Activated CD4-positive, alpha-beta T cell treated with anti-CD3 and anti-CD28 coated beads, Interleukin-2, Interleukin-6, amounts not matched to agents 100 ng/mL and 50 ng/mL, durations not matched to agents 16 hours and 8 hours (primary cell): ENCODE measurements around the gene TOP2B.

Source experiments
- DNase-seq: peaks from one replicate; pipeline ENCODE4 v3.0.0-alpha.2; 2020

TOP2B gene

GRCh38 chr3:25664812-25665314 is at the start of gene TOP2B:
TOP2B (minus strand) TSS chr3:25664907; CDS start chr3:25664297, 610 bp downstream.
- peak; percentile 98 for DNase-seq

- no peak for DNase-seq
Measured at GRCh38 chr3:25713341-25713985, 48.8 kb upstream of the TOP2B start.

GRCh38 chr3:25711090-25711489 is 46.4 kb upstream of the TOP2B start:
- DNase-seq = no peak

- no peak for DNase-seq
Measured at GRCh38 chr3:25708036-25708435, 43.3 kb upstream of the TOP2B start.

GRCh38 chr3:25707268-25707926 is 42.7 kb upstream of the TOP2B start:
- no peak for DNase-seq

- no peak for DNase-seq
Measured at GRCh38 chr3:25706213-25706612, 41.5 kb upstream of the TOP2B start.

GRCh38 chr3:25697553-25697952 is 32.8 kb upstream of the TOP2B start:
- no peak for DNase-seq

- no peak for DNase-seq
Measured at GRCh38 chr3:25695731-25696420, 31.2 kb upstream of the TOP2B start.

GRCh38 chr3:25693238-25693637 is 28.5 kb upstream of the TOP2B start:
- no peak for DNase-seq

GRCh38 chr3:25692341-25692740 is 27.6 kb upstream of the TOP2B start:
- no peak for DNase-seq

GRCh38 chr3:25690768-25691533 is 26.2 kb upstream of the TOP2B start:
- no peak for DNase-seq

GRCh38 chr3:25689226-25689625 is 24.5 kb upstream of the TOP2B start:
- no peak for DNase-seq

GRCh38 chr3:25687742-25688141 is 23.0 kb upstream of the TOP2B start:
- no peak for DNase-seq

GRCh38 chr3:25686766-25687165 is 22.1 kb upstream of the TOP2B start:
- no peak for DNase-seq

- DNase-seq = no peak
Measured at GRCh38 chr3:25683882-25684281, 19.2 kb upstream of the TOP2B start.

GRCh38 chr3:25683410-25683809 is 18.7 kb upstream of the TOP2B start:
- DNase-seq = no peak

- no peak for DNase-seq
Measured at GRCh38 chr3:25679642-25680302, 15.1 kb upstream of the TOP2B start.

- no peak for DNase-seq
Measured at GRCh38 chr3:25679166-25679565, 14.5 kb upstream of the TOP2B start.

- no peak for DNase-seq
Measured at GRCh38 chr3:25678581-25678980, 13.9 kb upstream of the TOP2B start.

- no peak for DNase-seq
Measured at GRCh38 chr3:25677121-25677520, 12.4 kb upstream of the TOP2B start.

- no peak for DNase-seq
Measured at GRCh38 chr3:25674670-25675069, 10.0 kb upstream of the TOP2B start.

GRCh38 chr3:25673738-25674298 is 9.1 kb upstream of the TOP2B start:
- no peak for DNase-seq
